Germinal center (tissue), 1 donor: ENCODE data around the gene SPATC1L.
"Not testable (repeated sequence)": the region's sequence is repeated elsewhere in the genome, so short reads cannot be mapped to it uniquely, and the experiment has no call there.

Experiments
- DNase-seq: peaks from one replicate; pipeline ENCODE4 v3.0.0; 2012; ENCODE audit warnings: mixed read lengths, low spot score

The SPATC1L gene

DNA sequence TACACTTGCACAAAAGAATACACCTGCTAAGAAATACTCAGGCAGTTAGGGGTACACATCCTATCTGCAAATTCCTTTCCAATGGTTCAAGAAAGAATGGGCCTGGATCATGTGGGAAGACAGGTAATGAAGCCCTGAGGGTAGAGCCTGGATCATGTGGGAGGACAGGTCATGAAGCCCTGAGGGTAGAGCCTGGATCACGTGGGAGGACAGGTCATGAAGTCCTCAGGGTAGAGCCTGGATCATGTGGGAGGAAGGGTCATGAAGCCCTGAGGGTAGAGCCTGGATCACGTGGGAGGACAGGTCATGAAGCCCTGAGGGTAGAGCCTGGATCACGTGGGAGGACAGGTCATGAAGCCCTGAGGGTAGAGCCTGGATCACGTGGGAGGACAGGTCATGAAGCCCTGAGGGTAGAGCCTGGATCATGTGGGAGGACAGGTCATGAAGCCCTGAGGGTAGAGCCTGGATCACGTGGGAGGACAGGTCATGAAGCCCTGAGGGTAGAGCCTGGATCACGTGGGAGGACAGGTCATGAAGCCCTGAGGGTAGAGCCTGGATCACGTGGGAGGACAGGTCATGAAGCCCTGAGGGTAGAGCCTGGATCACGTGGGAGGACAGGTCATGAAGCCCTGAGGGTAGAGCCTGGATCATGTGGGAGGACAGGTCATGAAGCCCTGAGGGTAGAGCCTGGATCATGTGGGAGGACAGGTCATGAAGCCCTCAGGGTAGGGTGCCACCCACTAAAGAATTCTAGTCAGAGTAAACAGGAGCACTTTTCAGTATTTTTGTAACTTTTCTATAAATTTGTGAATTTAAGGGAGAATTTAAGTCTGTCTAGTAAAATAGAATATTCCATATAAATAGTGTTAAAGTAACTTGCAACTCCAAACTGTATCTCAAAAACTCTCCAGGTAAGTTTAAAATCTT is 16.9 kb upstream of the SPATC1L start:
- not testable (repeated sequence) for DNase-seq

DNA sequence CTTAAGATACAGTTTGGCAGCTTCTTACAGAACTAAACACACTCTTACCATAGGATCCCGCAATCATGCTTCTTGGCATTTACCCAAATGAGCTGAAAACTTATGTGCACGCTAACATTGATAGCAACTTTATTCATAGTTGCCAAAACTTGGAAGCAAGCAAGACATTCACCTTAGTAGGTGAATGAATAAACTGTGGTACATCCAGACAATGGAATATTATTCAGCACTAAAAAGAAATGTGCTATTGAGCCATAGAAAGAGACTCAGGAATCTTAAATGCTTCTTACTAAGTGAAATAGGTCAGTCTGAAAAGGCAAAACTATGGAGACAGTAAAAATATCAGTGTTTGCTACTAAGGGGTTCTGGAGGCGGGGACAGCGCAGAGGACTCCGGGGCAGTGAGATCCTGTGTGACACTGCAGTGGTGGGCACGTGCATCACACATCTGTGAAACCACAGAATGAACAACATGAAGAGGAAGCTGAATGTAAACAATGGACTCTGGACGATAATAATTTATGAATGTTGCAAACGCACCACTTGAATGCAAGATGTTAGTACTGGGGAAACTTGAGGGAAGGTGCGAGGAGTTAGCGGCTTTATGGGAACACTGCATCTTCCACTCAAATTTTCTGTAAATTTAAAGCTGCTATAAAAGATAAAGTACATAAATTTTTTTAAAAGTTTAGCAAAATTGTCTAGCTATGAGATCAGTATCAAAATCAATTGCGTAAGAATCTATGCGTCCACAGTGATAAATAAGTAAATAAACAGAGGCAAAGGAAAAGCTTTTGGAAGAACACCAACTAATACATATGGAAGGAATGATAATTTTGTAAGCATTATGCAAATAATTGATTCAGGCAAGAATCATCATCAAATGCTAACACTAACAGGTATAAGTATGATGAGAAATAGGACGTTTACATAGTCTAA is 15.4 kb upstream of the SPATC1L start:
- no peak for DNase-seq

DNA sequence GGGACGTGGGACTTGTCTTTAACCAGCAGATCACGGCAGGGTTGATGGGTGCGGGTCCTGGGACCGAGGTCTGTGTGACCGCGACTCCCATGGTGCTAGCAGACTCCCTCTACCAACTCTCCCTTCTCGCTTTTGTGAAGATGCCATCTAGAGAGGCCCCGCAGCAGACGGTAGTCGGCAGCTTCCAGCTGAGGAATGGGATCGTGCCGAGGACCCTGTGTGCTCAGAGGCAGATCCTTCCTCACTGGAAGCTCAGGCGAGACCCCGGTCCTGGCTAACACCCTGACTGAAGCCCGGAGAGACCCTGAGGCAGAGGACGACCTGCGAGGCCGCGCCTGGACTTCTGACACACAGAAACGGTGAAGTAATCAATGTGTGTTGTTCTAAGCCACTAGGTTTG is 12.5 kb upstream of the SPATC1L start:
- DNase-seq: no peak

DNA sequence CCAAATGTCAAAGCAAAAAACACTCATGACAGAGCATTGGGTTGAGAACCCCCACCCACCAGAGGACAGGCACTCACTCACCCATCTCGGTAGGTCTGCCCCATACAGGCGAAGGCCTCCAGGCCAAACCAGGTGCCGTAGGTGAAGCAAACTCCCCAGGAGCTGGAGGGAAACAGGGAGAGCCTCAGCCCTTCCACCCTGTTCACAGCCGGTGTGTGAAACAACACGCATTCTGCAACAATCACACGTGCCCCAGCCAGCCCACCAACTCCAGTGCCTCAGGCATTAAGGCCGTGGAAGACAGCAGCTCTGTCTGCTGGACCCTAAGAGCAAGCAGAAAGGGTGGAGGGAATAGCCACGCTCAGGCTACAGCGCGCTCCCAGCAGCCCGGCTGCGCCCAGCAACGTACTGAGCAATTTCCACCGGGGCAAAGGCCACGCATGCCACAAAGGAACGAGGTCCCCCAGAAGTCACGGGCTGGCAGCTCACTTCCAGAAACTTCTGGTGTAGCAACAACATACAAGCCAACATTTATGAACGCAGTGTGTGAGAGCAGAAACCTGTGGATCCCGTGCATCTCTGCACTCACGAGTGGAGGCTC is 11.4 kb upstream of the SPATC1L start:
- no peak for DNase-seq

DNA sequence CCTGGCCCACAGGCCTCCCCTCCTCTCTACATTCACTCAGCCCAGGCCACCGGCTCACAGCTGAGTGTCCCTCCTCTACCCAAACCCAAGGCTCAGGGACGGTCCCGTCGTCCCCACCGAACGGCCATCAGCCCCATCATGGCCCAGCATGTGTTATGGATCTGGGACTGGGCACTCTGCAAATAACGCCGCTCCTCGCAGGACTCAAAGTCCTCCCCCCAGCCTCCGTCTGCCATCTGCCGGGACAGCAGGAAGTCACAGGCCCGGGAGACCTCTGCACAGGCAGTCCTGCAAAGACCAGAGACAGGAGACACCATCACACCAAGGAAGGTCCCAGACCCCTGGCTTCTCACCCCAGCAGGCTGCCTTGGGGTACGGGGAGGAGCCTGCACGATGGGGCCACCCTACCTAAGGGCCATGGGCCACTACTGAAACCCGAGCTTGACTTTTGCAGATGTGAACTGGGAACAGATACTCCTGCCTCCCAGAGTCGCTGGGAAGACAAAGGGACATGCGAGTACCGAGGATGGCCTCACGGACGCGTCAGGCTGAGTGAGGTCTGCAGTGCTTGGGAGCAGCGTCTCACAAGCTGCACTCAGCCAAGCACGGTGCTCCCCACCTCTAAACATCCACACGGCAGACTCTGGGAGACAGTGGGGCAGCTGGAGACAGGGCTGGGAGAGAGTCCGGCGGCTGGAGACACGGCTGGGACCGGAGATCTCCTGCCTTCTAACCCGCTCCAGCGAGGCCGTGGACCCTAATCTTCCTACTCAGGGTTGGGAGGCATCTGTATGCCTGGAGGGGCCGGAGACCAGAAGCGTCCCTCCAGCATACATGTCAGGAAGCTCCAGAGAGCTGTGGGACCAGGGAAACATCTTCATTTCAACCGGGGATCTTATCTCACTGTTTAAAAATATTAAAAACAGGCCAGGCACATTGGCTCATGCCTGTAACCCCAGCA is 10.4 kb upstream of the SPATC1L start:
- DNase-seq: no peak

DNA sequence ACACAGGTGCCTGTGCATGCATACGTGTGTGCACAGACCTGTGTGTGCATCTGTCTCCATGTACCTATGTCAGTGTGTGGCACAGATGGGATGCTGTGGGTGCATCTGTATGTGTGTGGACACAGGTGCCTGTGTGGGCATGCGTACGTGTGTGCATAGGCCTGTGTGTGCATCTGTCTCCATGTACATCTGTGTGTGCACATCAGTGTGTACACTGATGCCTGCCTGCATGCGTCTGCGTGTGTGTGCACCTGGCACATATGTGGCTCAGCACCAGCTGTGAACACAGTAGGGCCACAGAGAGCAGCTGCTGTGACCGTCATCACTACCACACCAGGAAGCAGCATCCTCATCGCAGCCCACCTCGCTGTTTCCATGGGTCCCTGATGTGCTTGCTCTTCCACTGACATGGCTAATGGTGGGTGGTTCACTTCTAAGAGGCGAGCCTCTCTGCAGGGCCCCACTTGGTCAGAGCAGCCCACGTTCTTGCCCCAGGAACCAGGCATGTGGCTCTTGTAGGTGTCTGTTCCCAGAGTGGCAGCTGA is 9.6 kb upstream of the SPATC1L start:
- no peak for DNase-seq

DNA sequence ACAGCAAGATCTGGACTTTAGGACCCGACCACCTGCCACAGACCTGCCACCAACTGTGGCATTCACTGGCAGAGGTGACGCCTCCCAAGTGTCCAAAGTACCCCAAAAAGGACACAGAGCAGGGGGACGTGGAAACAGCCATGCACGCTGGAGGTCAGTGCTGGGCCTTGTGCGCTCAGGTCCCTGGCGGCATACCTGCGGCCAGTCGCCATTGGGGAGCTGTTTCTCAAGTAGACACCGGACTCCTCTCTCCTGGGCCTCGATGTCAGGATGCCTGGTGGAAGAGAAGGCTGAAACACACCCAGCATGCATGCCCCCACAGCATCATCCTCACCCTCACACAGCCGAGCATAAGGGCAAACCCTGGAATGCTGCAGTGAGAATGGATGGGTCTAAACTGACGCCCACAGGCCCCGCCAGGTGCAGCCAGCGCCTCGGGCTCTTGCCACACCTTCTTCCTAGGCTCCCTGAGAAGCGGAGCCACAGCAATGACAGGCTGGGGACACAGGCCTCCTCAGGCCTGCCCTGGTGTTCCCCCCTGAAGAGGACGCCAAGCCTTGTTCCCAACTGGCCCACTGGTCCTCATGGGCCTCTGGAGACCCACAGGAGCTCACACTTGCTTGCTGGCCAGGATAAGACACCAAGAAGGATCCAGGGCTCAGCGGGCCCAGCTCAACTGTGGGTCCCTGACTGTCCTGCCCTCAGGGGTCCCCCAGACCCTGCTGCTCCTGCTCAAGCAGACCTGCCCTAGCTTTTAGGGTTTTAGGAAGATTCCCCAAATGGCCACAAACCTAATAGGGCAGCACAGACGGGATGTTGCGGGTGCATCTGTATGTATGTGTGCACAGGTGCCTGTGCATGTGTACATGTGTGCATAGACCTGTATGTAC is 7.7 kb upstream of the SPATC1L start:
- no peak for DNase-seq

DNA sequence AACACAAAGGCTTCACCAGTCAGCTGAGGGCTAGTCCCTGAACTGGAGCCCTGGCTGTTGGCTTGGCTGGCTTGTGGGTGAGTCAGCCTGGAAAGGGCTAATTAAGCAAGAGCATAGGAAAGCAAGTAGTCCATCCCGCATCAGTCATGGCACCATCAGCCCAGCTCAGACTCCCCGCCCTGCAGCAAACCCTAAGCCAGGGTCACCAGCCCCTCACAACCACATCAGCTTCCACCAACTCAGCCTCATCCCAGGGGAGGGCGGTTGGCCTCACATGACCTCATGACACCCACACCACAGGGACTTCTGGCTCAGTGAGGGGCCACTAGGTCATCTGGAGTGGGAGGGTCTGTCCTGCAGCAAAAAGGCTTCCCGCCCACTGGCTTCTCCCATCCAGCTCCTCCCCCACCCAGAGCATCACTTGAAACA is 7.0 kb upstream of the SPATC1L start:
- no peak for DNase-seq

DNA sequence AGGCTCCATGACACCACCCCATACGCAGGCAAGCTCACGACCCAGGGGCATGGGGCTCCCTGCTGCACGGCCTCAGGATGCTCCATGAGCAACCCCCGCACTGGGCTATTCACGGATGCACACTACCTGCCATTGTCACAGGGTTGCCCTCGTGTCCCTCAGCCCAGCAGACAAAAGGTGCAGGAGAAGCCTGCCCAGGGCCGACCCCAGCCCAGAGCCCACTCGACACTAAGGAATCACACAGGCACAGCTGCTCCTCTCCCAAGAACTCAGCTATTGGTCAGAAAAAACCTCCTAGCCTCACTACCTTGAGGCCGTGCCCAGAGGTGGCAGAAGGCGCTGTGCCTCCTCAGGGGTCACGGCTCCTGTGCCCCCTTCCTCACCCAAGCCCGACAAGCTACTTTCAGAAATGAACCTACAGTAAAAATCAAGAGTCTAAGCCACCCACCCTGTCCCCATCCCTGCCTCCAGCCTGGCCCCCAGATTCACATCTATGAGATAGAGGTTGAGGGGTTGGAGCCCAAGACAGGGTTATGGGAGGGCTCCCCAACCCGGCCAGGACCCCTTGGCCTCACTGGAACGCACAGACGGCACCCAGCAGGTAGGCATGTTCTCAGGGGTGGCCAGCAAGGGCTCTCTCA is 6.4 kb upstream of the SPATC1L start:
- DNase-seq: no peak

DNA sequence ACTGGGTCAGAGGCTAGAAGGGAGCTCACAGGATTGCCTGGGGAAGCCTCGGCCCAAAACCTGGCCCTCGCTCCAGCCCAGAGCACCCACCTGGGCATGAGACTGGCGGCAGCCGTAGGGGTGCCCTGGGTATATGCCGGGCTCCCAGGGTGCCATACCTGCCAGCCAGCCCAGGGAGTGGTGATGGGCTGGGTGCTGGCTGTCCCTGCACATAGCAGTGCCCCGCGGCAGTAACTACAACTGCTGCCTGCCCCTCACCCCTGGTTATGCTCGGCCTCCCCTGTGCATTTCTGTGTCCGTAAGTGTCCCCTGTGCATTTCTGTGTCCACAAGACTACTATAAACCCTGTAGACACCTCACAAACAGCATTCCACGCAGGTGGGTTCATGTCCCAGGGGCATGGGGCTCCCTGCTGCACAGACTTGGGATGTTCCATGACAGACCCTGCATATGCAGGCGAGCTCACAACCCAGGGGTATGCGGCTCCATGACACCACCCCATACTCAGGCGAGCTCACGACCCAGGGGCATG is 5.8 kb upstream of the SPATC1L start:
- no peak for DNase-seq

DNA sequence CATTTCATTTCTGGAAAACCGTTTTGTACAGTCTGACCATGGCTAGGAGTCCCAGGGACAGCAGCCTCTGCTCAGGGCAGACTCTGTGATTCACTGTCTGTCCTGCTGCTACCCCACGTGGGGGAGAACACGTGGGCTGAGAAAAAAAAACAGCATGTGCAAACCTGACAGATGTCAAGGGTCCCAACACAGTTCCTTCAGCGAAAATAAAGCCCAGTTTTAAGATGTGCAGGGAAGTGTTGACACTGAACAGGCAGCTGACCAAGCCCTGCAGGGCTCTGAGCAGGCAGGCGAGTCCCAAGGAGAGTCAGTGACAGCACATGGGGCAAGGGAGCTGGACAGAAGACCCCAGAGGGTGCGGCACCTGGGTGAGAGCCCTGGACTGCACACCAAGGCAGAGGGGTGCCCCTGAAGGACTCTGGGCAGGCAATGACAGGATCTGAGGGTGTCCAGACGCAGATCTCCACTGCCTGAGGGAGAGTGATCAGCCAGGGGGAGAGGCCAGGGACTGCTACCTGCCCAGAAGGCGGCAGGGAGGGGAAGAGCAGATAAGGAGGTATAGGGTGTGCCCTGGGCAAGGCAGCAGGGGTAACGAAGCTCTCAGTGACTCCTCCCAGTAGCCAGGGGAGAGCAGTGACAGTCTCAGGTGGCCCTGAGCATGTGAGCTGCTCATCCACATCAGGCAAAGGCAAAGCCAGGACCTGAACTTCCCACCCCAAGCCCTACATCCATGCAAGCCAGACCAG is 5.1 kb upstream of the SPATC1L start:
- no peak for DNase-seq

DNA sequence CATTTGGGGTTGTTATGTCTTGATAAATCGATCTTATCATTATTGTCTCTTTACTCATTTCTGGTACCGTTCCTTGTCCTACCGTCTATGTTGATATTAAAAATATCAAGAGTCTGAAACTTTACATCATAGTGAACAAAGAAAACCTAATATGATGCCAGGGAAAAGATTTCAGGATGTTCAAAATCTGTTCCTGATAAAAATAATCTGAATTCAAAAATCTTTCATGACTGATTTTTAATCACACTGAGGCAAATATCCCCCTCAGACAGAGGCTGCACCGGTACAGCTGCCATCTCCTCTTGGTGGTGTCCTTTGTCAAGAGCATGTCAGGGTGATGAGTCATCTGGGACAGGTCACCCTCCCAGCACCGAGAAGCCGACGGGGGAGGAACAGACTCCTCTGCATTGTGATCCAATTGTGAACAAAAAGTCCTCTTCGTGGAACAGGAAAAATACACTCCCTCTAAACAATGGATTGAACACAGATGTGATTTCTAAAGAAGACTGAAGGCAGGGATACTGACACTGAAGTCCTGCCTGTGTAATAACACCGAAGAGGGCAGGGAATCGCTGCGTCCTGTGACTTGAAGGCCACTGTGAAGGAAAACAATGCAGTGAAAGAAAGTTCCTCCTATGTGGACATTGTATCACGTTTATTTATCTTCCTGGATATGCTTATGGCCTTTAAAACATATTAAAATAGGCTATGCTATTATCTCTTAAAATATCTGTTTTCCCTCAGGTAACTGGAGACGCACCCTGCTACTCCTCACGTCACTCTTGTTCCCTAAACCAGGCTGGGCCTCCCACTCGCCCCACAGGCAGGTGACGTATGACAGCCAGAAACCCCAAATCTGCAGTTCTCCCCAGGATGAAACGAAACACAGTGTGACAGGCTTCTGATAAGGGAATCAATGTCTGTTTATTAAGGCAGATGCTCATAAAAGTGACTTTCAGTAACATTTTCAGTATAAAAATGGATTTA is 4.3 kb upstream of the SPATC1L start:
- no peak for DNase-seq

DNA sequence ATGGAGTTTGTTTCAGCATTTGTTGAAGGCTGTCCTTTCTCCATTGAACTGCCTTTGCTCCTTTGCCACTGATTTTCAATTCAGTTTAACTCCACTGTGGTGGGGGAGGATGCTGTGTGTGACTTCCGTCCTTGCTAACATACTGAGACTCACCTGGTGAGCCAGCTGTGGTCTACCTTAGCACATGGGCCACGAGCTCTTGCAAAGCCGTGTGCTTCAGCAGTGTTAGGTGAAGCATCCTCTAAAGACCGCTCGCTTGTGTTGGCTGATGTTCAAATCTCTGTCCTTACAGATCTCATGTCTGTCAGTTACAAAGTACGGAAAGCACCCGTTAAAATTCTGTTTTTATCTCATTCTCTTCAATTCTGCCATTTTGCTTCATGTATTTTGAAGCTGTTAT is 3.6 kb upstream of the SPATC1L start:
- DNase-seq: no peak

DNA sequence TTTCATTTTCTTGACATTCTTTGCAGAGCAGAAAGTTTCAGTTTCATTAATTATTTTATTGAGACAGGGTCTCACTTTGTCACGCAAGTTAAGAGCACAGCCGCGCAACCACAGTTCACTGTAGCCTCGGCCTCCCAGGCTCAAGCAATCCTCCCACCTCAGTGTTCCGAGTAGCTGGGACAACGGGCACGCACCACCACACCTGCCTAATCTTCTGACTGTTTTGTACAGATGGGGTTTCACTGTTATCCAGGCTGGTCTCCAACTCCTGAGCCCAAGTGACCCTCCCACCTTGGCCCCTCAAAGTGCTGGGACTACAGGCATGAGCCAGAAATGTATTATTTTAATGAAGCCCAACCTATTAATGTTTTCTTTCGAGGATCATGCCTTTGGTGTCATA is 3.0 kb upstream of the SPATC1L start:
- DNase-seq: no peak

DNA sequence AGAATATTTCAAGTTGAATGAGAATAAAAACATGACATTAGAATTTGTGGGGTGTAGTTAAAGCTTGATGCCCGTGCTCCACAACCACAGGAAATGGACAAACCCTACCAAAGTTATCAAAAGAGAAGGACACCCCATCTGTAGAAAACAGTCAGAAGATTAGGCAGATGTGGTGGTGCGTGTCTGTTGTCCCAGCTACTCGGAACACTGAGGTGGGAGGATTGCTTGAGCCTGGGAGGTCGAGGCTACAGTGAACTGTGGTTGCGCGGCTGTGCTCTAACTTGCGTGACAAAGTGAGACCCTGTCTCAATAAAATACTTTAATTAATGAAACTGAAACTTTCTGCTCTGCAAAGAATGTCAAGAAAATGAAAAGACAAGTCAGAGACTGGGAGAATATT is 1.5 kb upstream of the SPATC1L start:
- DNase-seq: no peak

DNA sequence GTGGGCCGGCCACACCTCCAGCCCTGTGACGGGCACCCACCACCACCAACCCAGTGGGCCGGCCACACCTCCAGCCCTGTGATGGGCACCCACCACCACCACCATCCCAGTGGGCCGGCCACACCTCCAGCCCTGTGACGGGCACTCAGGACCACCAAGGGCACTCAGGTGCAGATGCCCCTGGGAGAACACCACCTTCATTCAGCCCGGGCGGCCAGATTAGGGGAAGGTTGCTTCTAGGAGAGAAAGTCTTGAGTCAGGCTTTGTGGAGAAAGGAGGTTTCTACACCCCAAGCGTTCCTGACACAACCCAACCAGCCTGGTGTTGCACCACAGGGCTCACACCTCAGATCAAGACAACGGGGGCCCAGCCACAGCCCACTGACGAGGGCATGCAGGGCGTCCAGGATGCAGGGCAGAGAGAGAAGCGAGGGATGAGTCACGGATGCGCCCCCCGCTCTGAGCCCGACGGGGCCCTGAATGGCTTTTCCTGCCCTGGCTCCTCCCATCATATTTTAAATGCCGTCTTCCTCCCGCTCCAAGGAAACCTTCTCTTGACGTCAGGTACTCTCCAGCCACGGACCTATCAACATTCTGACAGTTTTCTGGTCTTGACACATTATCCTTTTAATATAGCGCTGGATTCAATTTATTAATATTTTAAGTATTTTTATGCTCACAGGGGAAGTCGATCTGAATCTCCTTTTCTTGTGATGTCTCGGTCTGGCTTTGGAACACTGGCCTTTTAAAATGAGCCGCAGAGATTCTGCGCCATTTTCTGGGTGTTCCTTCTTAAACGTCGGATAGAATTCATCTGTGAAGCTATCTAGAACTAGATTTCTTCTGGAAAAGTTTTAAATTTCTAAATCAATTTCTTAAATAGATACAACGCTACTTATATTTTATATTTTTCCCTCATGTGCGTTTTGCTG is 631 bp upstream of the SPATC1L start:
- DNase-seq: peak; percentile 87
